Measurements from ENCODE around the gene WFDC2.

DNA sequence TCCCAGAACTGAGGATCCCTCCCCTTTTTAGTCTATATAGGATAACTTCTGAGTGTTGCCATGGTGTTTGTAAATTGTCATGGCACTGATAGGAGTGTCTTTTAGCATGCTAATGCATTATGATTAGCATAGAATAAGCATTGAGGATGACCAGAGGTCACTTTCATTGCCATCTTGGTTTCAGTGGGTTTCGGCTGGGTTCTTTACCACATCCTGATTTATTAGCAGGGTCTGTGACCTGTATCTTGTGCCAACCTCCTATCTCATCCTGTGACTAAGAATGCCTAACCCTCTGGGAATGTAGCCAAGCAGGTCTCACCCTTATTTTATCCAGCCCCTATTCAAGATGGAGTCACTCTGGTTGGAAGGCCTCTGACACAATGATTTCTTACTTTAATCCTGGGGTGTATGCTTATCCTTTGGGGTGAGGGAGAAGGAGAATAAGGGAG, 19.6 kb downstream of the WFDC2 start:
- TF ChIP-seq EZH2 (IDR thresholded peaks at IDR 0.05; ENCODE audit: insufficient read depth, poor library complexity, severe bottlenecking) (no peak), EZH2phosphoT487 (IDR thresholded peaks at IDR 0.05; ENCODE audit: insufficient read depth, low read depth) (no peak)

Measured in GM23248 (cell line).